Measurements from ENCODE around the gene FAM227B. TPM values are rescaled to one million over a fixed set of nuclear protein-coding genes. Genes with fewer than 3 reads are reported as not detected.
"Not testable (repeated sequence)": the region's sequence is repeated elsewhere in the genome, so short reads cannot be mapped to it uniquely, and the experiment has no call there.

FAM227B gene
- total RNA-seq, 2 donors from 2014 or later, result 8.3 to 12.9 TPM

- TF ChIP-seq, protein P1, sequence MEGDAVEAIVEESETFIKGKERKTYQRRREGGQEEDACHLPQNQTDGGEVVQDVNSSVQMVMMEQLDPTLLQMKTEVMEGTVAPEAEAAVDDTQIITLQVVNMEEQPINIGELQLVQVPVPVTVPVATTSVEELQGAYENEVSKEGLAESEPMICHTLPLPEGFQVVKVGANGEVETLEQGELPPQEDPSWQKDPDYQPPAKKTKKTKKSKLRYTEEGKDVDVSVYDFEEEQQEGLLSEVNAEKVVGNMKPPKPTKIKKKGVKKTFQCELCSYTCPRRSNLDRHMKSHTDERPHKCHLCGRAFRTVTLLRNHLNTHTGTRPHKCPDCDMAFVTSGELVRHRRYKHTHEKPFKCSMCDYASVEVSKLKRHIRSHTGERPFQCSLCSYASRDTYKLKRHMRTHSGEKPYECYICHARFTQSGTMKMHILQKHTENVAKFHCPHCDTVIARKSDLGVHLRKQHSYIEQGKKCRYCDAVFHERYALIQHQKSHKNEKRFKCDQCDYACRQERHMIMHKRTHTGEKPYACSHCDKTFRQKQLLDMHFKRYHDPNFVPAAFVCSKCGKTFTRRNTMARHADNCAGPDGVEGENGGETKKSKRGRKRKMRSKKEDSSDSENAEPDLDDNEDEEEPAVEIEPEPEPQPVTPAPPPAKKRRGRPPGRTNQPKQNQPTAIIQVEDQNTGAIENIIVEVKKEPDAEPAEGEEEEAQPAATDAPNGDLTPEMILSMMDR (IDR thresholded peaks at IDR 0.05), result no peak
- TF ChIP-seq POLR2AphosphoS5 (IDR thresholded peaks at IDR 0.05), result no peak
- TF ChIP-seq POLR2A (IDR thresholded peaks at IDR 0.05), result no peak
- DNase-seq (ENCODE audit: low spot score), result no peak
- intact Hi-C loops (cut with DNase I), result no loop called here
- H3K4me3 ChIP-seq, result no peak overlapping the region
- H3K36me3 ChIP-seq, result no peaks in the 10 kb centered on the region
- H3K27ac ChIP-seq, result no peak overlapping the region
- 80% methylated on average over 1 of the region's 1 CpG for WGBS
- no peaks in the 10 kb centered on the region for H3K9me3 ChIP-seq
- H3K4me1 ChIP-seq (replicated peaks), result no peaks in the 10 kb centered on the region
- H3K27me3 ChIP-seq (replicated peaks; ENCODE audit: insufficient read depth), result no peaks in the 10 kb centered on the region
Measured at GRCh38 chr15:49570174-49570573, 50.4 kb downstream of the FAM227B start.

- TF ChIP-seq, protein P1 (IDR thresholded peaks at IDR 0.05), result no peak
- no peak for TF ChIP-seq POLR2A (IDR thresholded peaks at IDR 0.05)
- no peak for TF ChIP-seq POLR2AphosphoS5 (IDR thresholded peaks at IDR 0.05)
- no peaks in the 10 kb centered on the region for H3K36me3 ChIP-seq
- no peaks in the 10 kb centered on the region for H3K9me3 ChIP-seq
- intact Hi-C loops (cut with DNase I), result no loop called here
- no peak overlapping the region for H3K4me3 ChIP-seq
- H3K4me1 ChIP-seq (replicated peaks), result no peaks in the 10 kb centered on the region
- H3K27ac ChIP-seq, result no peak overlapping the region
- no peak for DNase-seq (ENCODE audit: low spot score)
- no peaks in the 10 kb centered on the region for H3K27me3 ChIP-seq (replicated peaks; ENCODE audit: insufficient read depth)
Measured at GRCh38 chr15:49560045-49560444, 60.6 kb downstream of the FAM227B start.

DNA sequence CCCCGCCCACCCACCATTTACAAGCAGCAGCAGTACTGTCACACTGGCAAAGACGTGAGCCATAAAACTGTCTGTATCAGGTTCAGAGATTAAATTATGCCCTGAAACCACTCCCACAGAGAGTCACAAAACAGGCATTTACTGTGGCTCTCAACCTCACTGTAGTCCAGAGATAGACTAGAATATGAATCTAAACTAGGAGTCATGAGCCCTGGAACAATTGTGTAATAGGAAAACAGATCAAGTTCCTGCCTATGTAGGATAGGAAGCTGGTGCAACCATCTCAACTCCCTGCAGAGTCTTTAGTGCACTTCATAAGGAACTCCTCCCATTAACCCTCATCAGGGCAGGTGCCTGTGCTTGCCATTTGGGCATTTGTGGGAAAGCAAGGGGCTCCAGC lies 61.7 kb downstream of the FAM227B start:
- no peak for DNase-seq (ENCODE audit: low spot score)
- Histone ChIP-seq H3K27ac (no peak overlapping the region), H3K36me3 (no peaks in the 10 kb centered on the region), H3K9me3 (no peaks in the 10 kb centered on the region), H3K27me3 (replicated peaks; ENCODE audit: insufficient read depth) (no peaks in the 10 kb centered on the region), H3K4me1 (replicated peaks) (no peaks in the 10 kb centered on the region), H3K4me3 (no peak overlapping the region)
- TF ChIP-seq POLR2AphosphoS5 (IDR thresholded peaks at IDR 0.05) (no peak), POLR2A (IDR thresholded peaks at IDR 0.05) (no peak)
- TF ChIP-seq, protein P1 (IDR thresholded peaks at IDR 0.05), result no peak
- 59% methylated on average over 2 of the region's 2 CpGs for WGBS
- intact Hi-C loops (cut with DNase I), result no loop called here

DNA sequence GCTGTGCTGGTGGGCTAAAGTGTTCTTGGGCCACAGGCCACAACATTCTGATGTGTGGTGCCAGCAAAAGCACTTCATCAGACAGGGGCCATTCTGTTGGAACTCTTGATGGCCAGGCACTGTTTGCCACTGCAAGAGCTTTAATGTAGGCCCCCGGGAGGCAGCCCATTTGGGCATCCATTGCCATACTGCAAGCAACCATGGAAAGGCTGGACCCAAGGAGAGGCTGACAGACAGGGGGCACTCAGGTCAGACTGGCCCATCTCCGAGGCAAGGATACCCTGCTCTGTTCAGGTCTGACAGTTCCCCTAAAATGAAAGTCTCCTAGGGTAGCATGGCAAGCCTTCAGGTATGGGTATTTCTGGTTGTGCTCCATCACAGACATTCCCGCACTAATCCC lies 64.2 kb downstream of the FAM227B start:
- Histone ChIP-seq H3K4me1 (replicated peaks) (no peaks in the 10 kb centered on the region), H3K9me3 (no peaks in the 10 kb centered on the region), H3K27me3 (replicated peaks; ENCODE audit: insufficient read depth) (no peaks in the 10 kb centered on the region), H3K27ac (no peak overlapping the region), H3K4me3 (no peak overlapping the region), H3K36me3 (no peaks in the 10 kb centered on the region)
- 92% methylated on average over 3 of the region's 3 CpGs for WGBS
- TF ChIP-seq POLR2A (IDR thresholded peaks at IDR 0.05) (no peak), POLR2AphosphoS5 (IDR thresholded peaks at IDR 0.05) (no peak)
- TF ChIP-seq, protein P1 (IDR thresholded peaks at IDR 0.05), result no peak
- intact Hi-C loops (cut with DNase I), result no loop called here
- DNase-seq (ENCODE audit: low spot score), result no peak

- WGBS, result 94% methylated on average over 16 of the region's 30 CpGs
- H3K4me1 ChIP-seq (replicated peaks); intact Hi-C loops (cut with DNase I); H3K9me3 ChIP-seq; H3K4me3 ChIP-seq; H3K27ac ChIP-seq; H3K27me3 ChIP-seq (replicated peaks; ENCODE audit: insufficient read depth); H3K36me3 ChIP-seq; DNase-seq (ENCODE audit: low spot score): not testable (repeated sequence)
Measured at GRCh38 chr15:49550342-49550741, 70.3 kb downstream of the FAM227B start.
